CD14-positive monocyte (primary cell): ENCODE measurements around the gene AQP4. TPM values are rescaled to one million over a fixed set of nuclear protein-coding genes. Genes with fewer than 3 reads are reported as not detected.

Experiments
- DNase-seq, 3 donors: peaks; one replicate each; pipeline ENCODE4 v3.0.0-alpha.2; 2011 to 2022
- H2AFZ ChIP-seq: 2 replicates; pipeline ENCODE4 v1.6.0; 2012; ENCODE audit warnings: mild to moderate bottlenecking, low read depth, low read length, inconsistent platforms; ENCODE audit not compliant: insufficient read depth, poor library complexity, severe bottlenecking
- H3K27ac ChIP-seq, 2 donors: 1 replicate in 1 of 2; 2 replicates in 1 of 2; pipeline ENCODE4 v1.5.1; 2012 to 2013; ENCODE audit warnings: low read length in 2 of 2, control low read depth in 1 of 2, inconsistent platforms in 1 of 2, low read depth in 1 of 2, mild to moderate bottlenecking in 1 of 2
- H3K27me3 ChIP-seq, 2 donors: one replicate each; pipeline versions ENCODE4 v1.6.0 to v1.6.1; 2011 to 2013; ENCODE audit warnings: low read length in 2 of 2; ENCODE audit not compliant: control insufficient read depth in 2 of 2, insufficient read depth in 2 of 2
- H3K36me3 ChIP-seq, 2 donors: replicated peaks in 1 of 2; 1 replicate in 1 of 2; 2 replicates in 1 of 2; pipeline versions ENCODE4 v1.5.1 to v1.6.1; 2012 to 2013; ENCODE audit warnings: low read length in 2 of 2, control low read depth in 1 of 2, inconsistent platforms in 1 of 2, mild to moderate bottlenecking in 1 of 2; ENCODE audit not compliant: insufficient read depth in 2 of 2, control insufficient read depth in 1 of 2
- H3K4me1 ChIP-seq, 2 donors: 1 replicate in 1 of 2; 2 replicates in 1 of 2; pipeline versions ENCODE4 v1.5.1 to v1.6.1; 2012 to 2013; ENCODE audit warnings: low read length in 2 of 2, control low read depth in 1 of 2, inconsistent platforms in 1 of 2, mild to moderate bottlenecking in 1 of 2, moderate library complexity in 1 of 2; ENCODE audit not compliant: insufficient read depth in 2 of 2, control insufficient read depth in 1 of 2
- H3K4me2 ChIP-seq: replicated peaks from 2 replicates; pipeline ENCODE3; 2012; ENCODE audit warnings: low read length, moderate library complexity, mild to moderate bottlenecking; ENCODE audit not compliant: poor library complexity, severe bottlenecking; ENCODE audit errors: extremely low read depth
- H3K4me3 ChIP-seq, 3 experiments: fragments of 200-600 bp in 1 of 3; sonication (generic) in 1 of 3; replicated peaks in 1 of 3; 1 replicate in 2 of 3; 2 replicates in 1 of 3; pipeline ENCODE4 v1.5.1; 2011 to 2013; ENCODE audit warnings: low read length in 3 of 3, mild to moderate bottlenecking in 3 of 3, control low read depth in 2 of 3, low read depth in 2 of 3, inconsistent platforms in 1 of 3, moderate library complexity in 1 of 3
- H3K79me2 ChIP-seq: 2 replicates; pipeline ENCODE4 v1.6.0; 2012; ENCODE audit warnings: mild to moderate bottlenecking, control low read depth, inconsistent platforms, low read length, moderate library complexity; ENCODE audit not compliant: insufficient read depth
- H3K9ac ChIP-seq: 2 replicates; pipeline ENCODE4 v1.6.0; 2017; ENCODE audit warnings: low read length, mild to moderate bottlenecking; ENCODE audit not compliant: insufficient read depth, poor library complexity, severe bottlenecking
- H3K9me3 ChIP-seq, 2 donors: replicated peaks in 1 of 2; 1 replicate in 1 of 2; 2 replicates in 1 of 2; pipeline versions ENCODE4 v1.5.1 to v1.6.1; 2012 to 2013; ENCODE audit warnings: low read length in 2 of 2, control low read depth in 1 of 2; ENCODE audit not compliant: control insufficient read depth in 1 of 2, insufficient read depth in 1 of 2
- H4K20me1 ChIP-seq: 2 replicates; pipeline ENCODE4 v1.6.0; 2012; ENCODE audit warnings: mild to moderate bottlenecking, low read length, control low read depth, moderate library complexity; ENCODE audit not compliant: insufficient read depth
- H3K27ac Mint-ChIP-seq, 7 donors: one replicate each; pipeline ENCODE4 v1.8.0; 2020; ENCODE audit warnings: mild to moderate bottlenecking in 7 of 7, mixed read lengths in 7 of 7, moderate library complexity in 6 of 7, inconsistent platforms in 2 of 7
- H3K27me3 Mint-ChIP-seq, 3 donors: one replicate each; pipeline ENCODE4 v1.8.0; 2021 to 2022; ENCODE audit warnings: low read depth in 3 of 3, mild to moderate bottlenecking in 3 of 3, mixed read lengths in 3 of 3, moderate library complexity in 3 of 3, inconsistent platforms in 1 of 3
- H3K36me3 Mint-ChIP-seq, 2 donors: one replicate each; pipeline ENCODE4 v1.8.0; 2020; ENCODE audit warnings: mixed read lengths in 2 of 2, inconsistent platforms in 1 of 2, mild to moderate bottlenecking in 1 of 2
- H3K4me1 Mint-ChIP-seq: one replicate; pipeline ENCODE4 v1.8.0; 2020; ENCODE audit warnings: mild to moderate bottlenecking, mixed read lengths
- H3K4me3 Mint-ChIP-seq, 2 donors: one replicate each; pipeline ENCODE4 v1.8.0; 2020; ENCODE audit warnings: mild to moderate bottlenecking in 2 of 2, mixed read lengths in 2 of 2, moderate library complexity in 1 of 2
- H3K9me3 Mint-ChIP-seq, 7 donors: one replicate each; pipeline ENCODE4 v1.8.0; 2020 to 2022; ENCODE audit warnings: mixed read lengths in 7 of 7, mild to moderate bottlenecking in 6 of 7, moderate library complexity in 6 of 7, inconsistent platforms in 2 of 7
- WGBS: methylation state at CpG from one replicate; pipeline ENCODE4 v1.1.5; 2013; ENCODE audit warnings: missing lambda C conversion rate; ENCODE audit not compliant: insufficient coverage; 5-methylcytosine and 5-hydroxymethylcytosine counted together
- intact Hi-C, 2 donors: fragments of 100-400 bp; cut with micrococcal nuclease; formaldehyde crosslinking; loops; one replicate each; pipeline versions ENCODE4 v1.15.0 to v1.15.1; 2023
- polyA plus RNA-seq, 3 donors: library from polyadenylated mRNA; depleted of rRNA in 1 of 3; unstranded in 2 of 3; stranded (reverse) in 1 of 3; fragments of 300-500 nt in 2 of 3; fragments of >200 nt in 1 of 3; fragmentation: Illumina TruSeq in 2 of 3; gene quantifications; 1 replicate in 2 of 3; 2 replicates in 1 of 3; pipeline ENCODE4 v1.2.3, GENCODE V29; 2012 to 2021
- TF ChIP-seq, protein P1 (sequence below): fragments of 200-600 bp; IDR thresholded peaks from one replicate; pipeline ENCODE4 v1.8.0; 2022; ENCODE audit warnings: antibody characterized with exemption, mild to moderate bottlenecking

Gene AQP4
- polyA plus RNA-seq, 3 donors = not detected

DNA sequence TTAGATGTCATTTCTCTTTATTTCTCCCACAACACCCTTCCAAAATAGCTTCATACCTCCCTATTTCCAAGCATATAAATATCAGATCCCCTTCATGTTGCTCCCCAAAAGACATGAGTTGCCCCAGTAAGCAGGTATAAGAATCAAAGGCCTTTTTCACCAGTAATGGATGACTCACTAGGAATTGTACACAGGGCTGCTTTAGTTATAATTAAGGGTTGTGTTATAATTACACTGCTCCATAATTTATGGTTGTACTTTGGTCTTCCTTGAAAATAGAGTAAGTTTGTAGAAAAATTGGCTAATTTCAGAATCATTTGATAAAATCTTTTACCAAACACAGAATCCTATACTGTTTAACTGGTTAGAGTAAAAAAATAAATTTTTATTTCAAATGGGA, 8.8 kb upstream of the AQP4 start:
- no peaks in the 10 kb centered on the region for H3K4me1 ChIP-seq
- H3K4me2 ChIP-seq = no peak overlapping the region
- H4K20me1 ChIP-seq = no peaks in the 10 kb centered on the region
- Mint-ChIP-seq H3K9me3 (peaks cover 0 to 3% (median 2%) of the 10 kb centered on the region in 7 donors), H3K27ac (no peak overlapping the region), H3K36me3 (no peaks in the 10 kb centered on the region), H3K4me3 (no peak overlapping the region), H3K27me3 (peaks cover 0 to 2% (median 0%) of the 10 kb centered on the region in 3 donors), H3K4me1 (peaks cover 3% of the 10 kb centered on the region)
- H2AFZ ChIP-seq = no peak overlapping the region
- H3K9ac ChIP-seq = no peak overlapping the region
- TF ChIP-seq, protein P1, sequence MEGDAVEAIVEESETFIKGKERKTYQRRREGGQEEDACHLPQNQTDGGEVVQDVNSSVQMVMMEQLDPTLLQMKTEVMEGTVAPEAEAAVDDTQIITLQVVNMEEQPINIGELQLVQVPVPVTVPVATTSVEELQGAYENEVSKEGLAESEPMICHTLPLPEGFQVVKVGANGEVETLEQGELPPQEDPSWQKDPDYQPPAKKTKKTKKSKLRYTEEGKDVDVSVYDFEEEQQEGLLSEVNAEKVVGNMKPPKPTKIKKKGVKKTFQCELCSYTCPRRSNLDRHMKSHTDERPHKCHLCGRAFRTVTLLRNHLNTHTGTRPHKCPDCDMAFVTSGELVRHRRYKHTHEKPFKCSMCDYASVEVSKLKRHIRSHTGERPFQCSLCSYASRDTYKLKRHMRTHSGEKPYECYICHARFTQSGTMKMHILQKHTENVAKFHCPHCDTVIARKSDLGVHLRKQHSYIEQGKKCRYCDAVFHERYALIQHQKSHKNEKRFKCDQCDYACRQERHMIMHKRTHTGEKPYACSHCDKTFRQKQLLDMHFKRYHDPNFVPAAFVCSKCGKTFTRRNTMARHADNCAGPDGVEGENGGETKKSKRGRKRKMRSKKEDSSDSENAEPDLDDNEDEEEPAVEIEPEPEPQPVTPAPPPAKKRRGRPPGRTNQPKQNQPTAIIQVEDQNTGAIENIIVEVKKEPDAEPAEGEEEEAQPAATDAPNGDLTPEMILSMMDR = no peak
- no peaks in the 10 kb centered on the region for H3K9me3 ChIP-seq
- intact Hi-C loops = no loop called here
- H3K79me2 ChIP-seq = no peaks in the 10 kb centered on the region
- H3K36me3 ChIP-seq = no peaks in the 10 kb centered on the region
- no peak for DNase-seq
- H3K4me3 ChIP-seq = no peak overlapping the region
- no peaks in the 10 kb centered on the region for H3K27me3 ChIP-seq
- no peak overlapping the region for H3K27ac ChIP-seq

DNA sequence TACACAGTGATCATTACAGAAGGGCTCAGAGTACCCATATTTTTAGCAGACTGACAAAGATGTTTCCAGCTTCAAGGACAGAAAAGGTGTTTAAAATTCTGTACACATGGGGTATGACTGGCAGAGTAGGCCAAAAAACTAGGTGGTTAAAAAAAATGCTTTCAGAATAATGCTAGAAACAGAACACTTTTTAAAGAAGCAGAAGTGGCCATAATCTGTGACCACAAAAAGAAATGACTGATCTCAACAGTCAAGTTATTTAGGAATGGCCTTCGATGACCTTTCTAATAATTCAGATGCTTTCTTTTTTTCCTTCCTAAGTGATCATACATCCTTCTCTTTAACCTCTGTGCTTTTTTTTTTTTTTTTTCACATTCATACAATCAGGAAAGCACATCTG, 4.1 kb upstream of the AQP4 start:
- H3K79me2 ChIP-seq = no peaks in the 10 kb centered on the region
- no peaks in the 10 kb centered on the region for H3K9me3 ChIP-seq
- intact Hi-C loops = no loop called here
- H3K4me3 ChIP-seq = no peak overlapping the region
- no peaks in the 10 kb centered on the region for H4K20me1 ChIP-seq
- no peak overlapping the region for H2AFZ ChIP-seq
- H3K9ac ChIP-seq = no peak overlapping the region
- TF ChIP-seq, protein P1 = no peak
- no peak overlapping the region for H3K4me2 ChIP-seq
- no peaks in the 10 kb centered on the region for H3K4me1 ChIP-seq
- no CpG with 5 or more reads among the region's 1 CpG for WGBS
- peaks cover 4 to 12% of the 10 kb centered on the region in 2 donors for H3K27me3 ChIP-seq
- no peak overlapping the region for H3K27ac ChIP-seq
- H3K36me3 Mint-ChIP-seq = no peaks in the 10 kb centered on the region
- H3K4me1 Mint-ChIP-seq = peaks cover 3% of the 10 kb centered on the region
- no peak overlapping the region for H3K27ac Mint-ChIP-seq
- DNase-seq = no peak
- H3K27me3 Mint-ChIP-seq = peaks cover 13 to 22% (median 14%) of the 10 kb centered on the region in 3 donors
- no peak overlapping the region for H3K4me3 Mint-ChIP-seq
- no peaks in the 10 kb centered on the region for H3K36me3 ChIP-seq
- peaks cover 0 to 3% (median 0%) of the 10 kb centered on the region in 7 donors for H3K9me3 Mint-ChIP-seq
